Gastrocnemius medialis (tissue), 4 donors: ENCODE measurements around the gene FYTTD1.

Experiments used
- POLR2A ChIP-seq, 2 donors: fragments of 450-650 bp; IDR thresholded peaks; one replicate each; pipeline ENCODE4 v1.6.1; 2017; ENCODE audit warnings: antibody characterized with exemption in 2 of 2, mild to moderate bottlenecking in 2 of 2, moderate library complexity in 2 of 2
- TF ChIP-seq, protein P1 (sequence below), 5 experiments: fragments of 450-650 bp in 3 of 5; fragments of 200-600 bp in 2 of 5; sonication (generic) in 2 of 5; IDR thresholded peaks in 4 of 5; conservative IDR thresholded peaks in 1 of 5; 1 replicate in 4 of 5; 2 replicates in 1 of 5; pipeline ENCODE4 v1.5.1; 2016 to 2019; ENCODE audit warnings: antibody characterized with exemption in 5 of 5, mild to moderate bottlenecking in 3 of 5, moderate library complexity in 3 of 5

- TF ChIP-seq, protein P1, sequence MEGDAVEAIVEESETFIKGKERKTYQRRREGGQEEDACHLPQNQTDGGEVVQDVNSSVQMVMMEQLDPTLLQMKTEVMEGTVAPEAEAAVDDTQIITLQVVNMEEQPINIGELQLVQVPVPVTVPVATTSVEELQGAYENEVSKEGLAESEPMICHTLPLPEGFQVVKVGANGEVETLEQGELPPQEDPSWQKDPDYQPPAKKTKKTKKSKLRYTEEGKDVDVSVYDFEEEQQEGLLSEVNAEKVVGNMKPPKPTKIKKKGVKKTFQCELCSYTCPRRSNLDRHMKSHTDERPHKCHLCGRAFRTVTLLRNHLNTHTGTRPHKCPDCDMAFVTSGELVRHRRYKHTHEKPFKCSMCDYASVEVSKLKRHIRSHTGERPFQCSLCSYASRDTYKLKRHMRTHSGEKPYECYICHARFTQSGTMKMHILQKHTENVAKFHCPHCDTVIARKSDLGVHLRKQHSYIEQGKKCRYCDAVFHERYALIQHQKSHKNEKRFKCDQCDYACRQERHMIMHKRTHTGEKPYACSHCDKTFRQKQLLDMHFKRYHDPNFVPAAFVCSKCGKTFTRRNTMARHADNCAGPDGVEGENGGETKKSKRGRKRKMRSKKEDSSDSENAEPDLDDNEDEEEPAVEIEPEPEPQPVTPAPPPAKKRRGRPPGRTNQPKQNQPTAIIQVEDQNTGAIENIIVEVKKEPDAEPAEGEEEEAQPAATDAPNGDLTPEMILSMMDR (IDR thresholded peaks at IDR 0.05 in 4 of 5, conservative IDR thresholded peaks at IDR 0.05 in 1 of 5), result no peak
- TF ChIP-seq POLR2A (IDR thresholded peaks at IDR 0.05), result no peak
These were observed 86.6 kb downstream of the FYTTD1 start for GRCh38 chr3:197836244-197836643.
